HG03280 (cell line): ENCODE data around the gene PPP1R3D.
A peak's percentile ranks its signal among the peaks of the same experiment; 100 is the strongest.

Experiments used
- ATAC-seq: cut with Tn5 transposase; IDR thresholded peaks from one replicate; pipeline ENCODE4 v1.9.1; 2021; ENCODE audit warnings: mild to moderate bottlenecking, moderate library complexity; ENCODE audit not compliant: unreplicated experiment

PPP1R3D gene

GRCh38 chr20:59948828-59949720 is 9.0 kb upstream of the PPP1R3D start:
- peak; percentile 54 for ATAC-seq

GRCh38 chr20:59948212-59948611 is 8.1 kb upstream of the PPP1R3D start:
- no peak for ATAC-seq

GRCh38 chr20:59947376-59947775 is 7.3 kb upstream of the PPP1R3D start:
- no peak for ATAC-seq

- no peak for ATAC-seq
These were observed 5.6 kb upstream of the PPP1R3D start for GRCh38 chr20:59945731-59946130.

GRCh38 chr20:59945175-59945574 is 5.1 kb upstream of the PPP1R3D start:
- no peak for ATAC-seq

GRCh38 chr20:59944726-59945125 is 4.6 kb upstream of the PPP1R3D start:
- ATAC-seq, result no peak

GRCh38 chr20:59942245-59942644 is 2.1 kb upstream of the PPP1R3D start:
- ATAC-seq, result no peak

- no peak for ATAC-seq
These were observed 820 bp upstream of the PPP1R3D start for GRCh38 chr20:59940956-59941294.

- ATAC-seq, result peak; percentile 27
These were observed 301 bp downstream of the PPP1R3D start for GRCh38 chr20:59939879-59940128.

- peak; percentile 5 for ATAC-seq
These were observed 840 bp downstream of the PPP1R3D start for GRCh38 chr20:59939052-59939878.

GRCh38 chr20:59938696-59939051 is 1.4 kb downstream of the PPP1R3D start:
- ATAC-seq, result no peak

- no peak for ATAC-seq
These were observed 1.9 kb downstream of the PPP1R3D start for GRCh38 chr20:59938221-59938620.

GRCh38 chr20:59937150-59937549 is 3.0 kb downstream of the PPP1R3D start:
- ATAC-seq, result no peak

- no peak for ATAC-seq
These were observed 3.7 kb downstream of the PPP1R3D start for GRCh38 chr20:59936409-59936808.

GRCh38 chr20:59935457-59936185 is 4.5 kb downstream of the PPP1R3D start:
- no peak for ATAC-seq

- ATAC-seq, result peak; percentile 86
These were observed 6.1 kb downstream of the PPP1R3D start for GRCh38 chr20:59933849-59934585.

GRCh38 chr20:59933296-59933848 is 6.7 kb downstream of the PPP1R3D start, which contains the start of gene SYCP2:
SYCP2 (minus strand) TSS chr20:59933637; CDS start chr20:59922413, 11,224 bp downstream.
- ATAC-seq, result peak; percentile 6

- ATAC-seq, result no peak
These were observed 7.3 kb downstream of the PPP1R3D start for GRCh38 chr20:59932616-59933295.

- no peak for ATAC-seq
These were observed 8.4 kb downstream of the PPP1R3D start for GRCh38 chr20:59931511-59932312.
